B cell (primary cell): ENCODE results near the gene PRRX1. TPM values are rescaled to one million over a fixed set of nuclear protein-coding genes. Genes with fewer than 3 reads are reported as not detected.

ENCODE experiments used
- ATAC-seq: fragments of 200-7000 bp; cut with Tn5 transposase; one replicate; pipeline ENCODE4 v1.10.0; 2021; ENCODE audit warnings: low read depth, mild to moderate bottlenecking, moderate number of reproducible peaks, moderate library complexity
- CTCF ChIA-PET: fragments of 350-600 bp; sonication (Branson Sonifier 250); formaldehyde crosslinking; loops from one replicate; lab custom pipeline; 2021; ENCODE audit warnings: antibody characterized with exemption, inconsistent platforms; lab: Charles Lee
- POLR2A ChIA-PET: fragments of 350-600 bp; sonication (Branson Sonifier 250); formaldehyde crosslinking; loops from one replicate; lab custom pipeline; 2021; ENCODE audit warnings: antibody characterized with exemption; lab: Charles Lee
- DNase-seq: peaks from one replicate; pipeline ENCODE4 v3.0.0; 2013
- H2AFZ ChIP-seq: 2 replicates; pipeline ENCODE4 v1.6.1; 2012; ENCODE audit warnings: mild to moderate bottlenecking, low read depth, low read length; ENCODE audit not compliant: insufficient read depth, poor library complexity, severe bottlenecking
- H3K27ac ChIP-seq, 2 donors: 1 replicate in 1 of 2; 2 replicates in 1 of 2; pipeline ENCODE4 v1.5.1; 2012 to 2013; ENCODE audit warnings: low read length in 2 of 2, mild to moderate bottlenecking in 2 of 2, moderate library complexity in 1 of 2
- H3K27me3 ChIP-seq, 4 experiments: fragments of 200-600 bp in 1 of 4; sonication (generic) in 1 of 4; replicated peaks in 1 of 4; 1 replicate in 2 of 4; 2 replicates in 2 of 4; pipeline versions ENCODE4 v1.6.1 to v1.7.0; 2013 to 2016; ENCODE audit warnings: low read length in 3 of 4, mild to moderate bottlenecking in 2 of 4, mixed read lengths in 1 of 4, moderate library complexity in 1 of 4; ENCODE audit not compliant: insufficient read depth in 4 of 4, control insufficient read depth in 3 of 4; ENCODE audit errors: control extremely low read depth in 1 of 4
- H3K36me3 ChIP-seq, 2 experiments: replicated peaks in 1 of 2; 1 replicate in 1 of 2; 2 replicates in 1 of 2; pipeline versions ENCODE4 v1.6.1 to v1.7.1; 2013; ENCODE audit warnings: low read length in 1 of 2; ENCODE audit not compliant: insufficient read depth in 2 of 2, control insufficient read depth in 1 of 2; ENCODE audit errors: control extremely low read depth in 1 of 2, extremely low read depth in 1 of 2
- H3K4me1 ChIP-seq, 2 donors: fragments of 200-600 bp in 1 of 2; sonication (generic) in 1 of 2; 1 replicate in 1 of 2; 2 replicates in 1 of 2; pipeline versions ENCODE4 v1.5.1 to v1.6.1; 2013 to 2017; ENCODE audit warnings: low read length in 2 of 2; ENCODE audit not compliant: control insufficient read depth in 2 of 2, insufficient read depth in 2 of 2
- H3K4me2 ChIP-seq: replicated peaks from 2 replicates; pipeline ENCODE3; 2012; ENCODE audit warnings: mild to moderate bottlenecking, low read depth, low read length; ENCODE audit not compliant: poor library complexity, severe bottlenecking
- H3K4me3 ChIP-seq, 5 experiments: fragments of 200-600 bp in 1 of 5; sonication (generic) in 1 of 5; 1 replicate in 3 of 5; 2 replicates in 2 of 5; pipeline versions ENCODE4 v1.5.1 to v1.7.0; 2011 to 2016; ENCODE audit warnings: low read length in 4 of 5, mild to moderate bottlenecking in 4 of 5, low read depth in 2 of 5, control low read depth in 1 of 5, moderate library complexity in 1 of 5; ENCODE audit not compliant: insufficient read depth in 1 of 5; ENCODE audit errors: control extremely low read depth in 1 of 5, extremely low read depth in 1 of 5
- H3K79me2 ChIP-seq: fragments of 200-600 bp; sonication (generic); one replicate; pipeline ENCODE4 v1.6.0; 2016; ENCODE audit warnings: low read length; ENCODE audit not compliant: control insufficient read depth, insufficient read depth
- H3K9ac ChIP-seq: fragments of 200-600 bp; sonication (generic); 2 replicates; pipeline ENCODE4 v1.6.1; 2017; ENCODE audit warnings: mild to moderate bottlenecking, low read length, moderate library complexity
- H3K9me3 ChIP-seq, 3 donors: one replicate each; pipeline versions ENCODE4 v1.6.1 to v1.7.1; 2013; ENCODE audit warnings: low read length in 2 of 3; ENCODE audit not compliant: control insufficient read depth in 2 of 3, insufficient read depth in 1 of 3; ENCODE audit errors: control extremely low read depth in 1 of 3
- H4K20me1 ChIP-seq: 2 replicates; pipeline ENCODE4 v1.6.0; 2012; ENCODE audit warnings: mild to moderate bottlenecking, low read length; ENCODE audit not compliant: insufficient read depth, control insufficient read depth, poor library complexity, severe bottlenecking
- H3K27ac Mint-ChIP-seq: one replicate; pipeline ENCODE4 v1.8.0; 2021; ENCODE audit warnings: mixed read lengths
- H3K27me3 Mint-ChIP-seq: one replicate; pipeline ENCODE4 v1.8.0; 2021; ENCODE audit warnings: mixed read lengths
- H3K4me1 Mint-ChIP-seq: one replicate; pipeline ENCODE4 v1.8.0; 2021; ENCODE audit warnings: mixed read lengths
- H3K4me3 Mint-ChIP-seq: one replicate; pipeline ENCODE4 v1.8.0; 2021; ENCODE audit warnings: mixed read lengths
- H3K9me3 Mint-ChIP-seq: one replicate; pipeline ENCODE4 v1.8.0; 2022; ENCODE audit warnings: mixed read lengths; ENCODE audit not compliant: insufficient read depth
- EZH2 ChIP-seq: IDR thresholded peaks from 2 replicates; pipeline ENCODE4 v1.6.1; 2012; ENCODE audit warnings: borderline replicate concordance, low read depth, mild to moderate bottlenecking, moderate library complexity, low read length; ENCODE audit not compliant: insufficient read depth, poor library complexity, severe bottlenecking
- WGBS: methylation state at CpG from one replicate; pipeline ENCODE4 v1.1.5; 2013; ENCODE audit warnings: missing lambda C conversion rate; ENCODE audit not compliant: insufficient coverage; 5-methylcytosine and 5-hydroxymethylcytosine counted together
- intact Hi-C: fragments of 100-400 bp; cut with micrococcal nuclease; formaldehyde crosslinking; loops from one replicate; pipeline ENCODE4 v1.10.0; 2022
- polyA plus RNA-seq: library from polyadenylated mRNA; depleted of rRNA; stranded (reverse); fragments of >200 nt; gene quantifications from 2 replicates; pipeline ENCODE4 v1.2.3, GENCODE V29; 2012
- total RNA-seq, 2 donors: library from RNA; stranded (reverse); fragments of 120-200 nt in 1 of 2; gene quantifications; 1 replicate in 1 of 2; 2 replicates in 1 of 2; pipeline versions ENCODE4 v1.2.3 to v1.2.4, GENCODE V29; 2013 to 2022
- TF ChIP-seq, protein P1 (sequence below): fragments of 200-600 bp; IDR thresholded peaks from one replicate; pipeline ENCODE4 v1.8.0; 2022; ENCODE audit warnings: antibody characterized with exemption, mild to moderate bottlenecking

PRRX1 gene
- total and polyA plus RNA-seq, 2 donors (not counting 1 experiment from before 2014, with no cell fraction given) = not detected

DNA sequence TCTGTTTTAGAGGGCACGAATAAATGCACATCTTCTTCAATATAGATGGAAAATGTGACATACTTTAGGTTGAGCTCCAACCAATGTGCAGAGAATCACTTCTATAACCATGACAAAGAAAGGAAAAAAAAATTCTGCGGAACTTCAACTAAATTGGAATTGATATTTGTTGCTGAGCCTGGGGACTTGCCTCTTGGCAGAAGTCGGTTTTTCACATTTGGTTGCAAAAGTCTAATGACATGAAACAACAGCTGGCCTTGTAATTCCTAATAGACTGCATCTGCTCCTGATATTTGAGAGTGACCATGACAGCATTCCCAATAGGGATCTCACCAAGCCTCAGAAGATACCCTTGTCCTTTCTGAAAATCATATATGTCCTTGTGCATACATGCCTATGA lies 112.8 kb downstream of the PRRX1 start:
- Mint-ChIP-seq H3K27me3 (no peaks in the 10 kb centered on the region), H3K9me3 (peaks cover 2% of the 10 kb centered on the region), H3K4me3 (no peak overlapping the region), H3K4me1 (no peaks in the 10 kb centered on the region), H3K27ac (no peak overlapping the region)
- no peak overlapping the region for H3K9ac ChIP-seq
- no peaks in the 10 kb centered on the region for H4K20me1 ChIP-seq
- ChIA-PET POLR2A (no interaction called here), CTCF (no interaction called here)
- no peaks in the 10 kb centered on the region for H3K4me1 ChIP-seq
- H3K27me3 ChIP-seq = no peaks in the 10 kb centered on the region
- no peak overlapping the region for H3K27ac ChIP-seq
- H3K9me3 ChIP-seq = no peaks in the 10 kb centered on the region
- intact Hi-C loops = no loop called here
- WGBS = 86% methylated on average over 1 of the region's 3 CpGs
- no peak overlapping the region for H2AFZ ChIP-seq
- ATAC-seq (no peak), DNase-seq (no peak)
- H3K36me3 ChIP-seq = no peaks in the 10 kb centered on the region
- TF ChIP-seq, protein P1, sequence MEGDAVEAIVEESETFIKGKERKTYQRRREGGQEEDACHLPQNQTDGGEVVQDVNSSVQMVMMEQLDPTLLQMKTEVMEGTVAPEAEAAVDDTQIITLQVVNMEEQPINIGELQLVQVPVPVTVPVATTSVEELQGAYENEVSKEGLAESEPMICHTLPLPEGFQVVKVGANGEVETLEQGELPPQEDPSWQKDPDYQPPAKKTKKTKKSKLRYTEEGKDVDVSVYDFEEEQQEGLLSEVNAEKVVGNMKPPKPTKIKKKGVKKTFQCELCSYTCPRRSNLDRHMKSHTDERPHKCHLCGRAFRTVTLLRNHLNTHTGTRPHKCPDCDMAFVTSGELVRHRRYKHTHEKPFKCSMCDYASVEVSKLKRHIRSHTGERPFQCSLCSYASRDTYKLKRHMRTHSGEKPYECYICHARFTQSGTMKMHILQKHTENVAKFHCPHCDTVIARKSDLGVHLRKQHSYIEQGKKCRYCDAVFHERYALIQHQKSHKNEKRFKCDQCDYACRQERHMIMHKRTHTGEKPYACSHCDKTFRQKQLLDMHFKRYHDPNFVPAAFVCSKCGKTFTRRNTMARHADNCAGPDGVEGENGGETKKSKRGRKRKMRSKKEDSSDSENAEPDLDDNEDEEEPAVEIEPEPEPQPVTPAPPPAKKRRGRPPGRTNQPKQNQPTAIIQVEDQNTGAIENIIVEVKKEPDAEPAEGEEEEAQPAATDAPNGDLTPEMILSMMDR = no peak
- no peak for TF ChIP-seq EZH2
- no peaks in the 10 kb centered on the region for H3K79me2 ChIP-seq
- H3K4me3 ChIP-seq = no peak overlapping the region
- no peak overlapping the region for H3K4me2 ChIP-seq

Other genes with a start within 250 kb of the PRRX1 start
- gene GORAB, start 132.0 kb upstream of the PRRX1 start, total RNA-seq = 24.2 and 32.5 TPM in 2 replicates
- gene GORAB, start 132.0 kb upstream of the PRRX1 start, polyA plus RNA-seq = 15.1 and 34.5 TPM in 2 replicates